GM23338 (cell line): ENCODE data around the gene KRT83. TPM values are rescaled to one million over a fixed set of nuclear protein-coding genes. Genes with fewer than 3 reads are reported as not detected.

Experiments used
- CREB1 ChIP-seq: fragments of 250-450 bp; sonication (Bioruptor Pico); IDR thresholded peaks from 2 replicates; pipeline ENCODE4 v1.5.0; 2020; ENCODE audit warnings: low read depth, mild to moderate bottlenecking, moderate library complexity
- CTCF ChIP-seq, 2 experiments: fragments of 200-600 bp in 1 of 2; sonication (generic) in 1 of 2; conservative IDR thresholded peaks; 2 replicates each; pipeline versions ENCODE4 v1.5.1 to v1.6.1; 2016 to 2017; ENCODE audit warnings: antibody characterized with exemption in 2 of 2, low read depth in 2 of 2, mild to moderate bottlenecking in 2 of 2, moderate library complexity in 1 of 2
- ETS1 ChIP-seq: IDR thresholded peaks from 2 replicates; pipeline ENCODE4 v1.6.1; 2016; ENCODE audit warnings: antibody characterized with exemption
- EZH2phosphoT487 ChIP-seq: fragments of 200-600 bp; sonication (generic); IDR thresholded peaks from one replicate; pipeline ENCODE4 v1.8.1; 2018; ENCODE audit warnings: antibody characterized with exemption; ENCODE audit not compliant: unreplicated experiment
- STAT1 ChIP-seq: IDR thresholded peaks from one replicate; pipeline ENCODE4 v1.6.1; 2016; ENCODE audit warnings: antibody characterized with exemption; ENCODE audit not compliant: unreplicated experiment
- ZNF114 ChIP-seq: fragments of 250-450 bp; sonication (Bioruptor Pico); IDR thresholded peaks from 2 replicates; pipeline ENCODE4 v1.5.0; 2020; ENCODE audit warnings: mild to moderate bottlenecking, moderate library complexity
- ZNF462 ChIP-seq: fragments of 250-450 bp; sonication (Bioruptor Pico); IDR thresholded peaks from 2 replicates; pipeline ENCODE4 v1.5.0; 2020; ENCODE audit warnings: mild to moderate bottlenecking, moderate library complexity
- polyA plus RNA-seq: library from polyadenylated mRNA; unstranded; fragments of >200 nt; fragmentation: Nextera tagmentation; extraction: Ambion mirVana; gene quantifications from 2 replicates; pipeline ENCODE4 v1.2.1, GENCODE V29; 2016
- total RNA-seq: library from RNA; depleted of rRNA; stranded (reverse); fragments of >200 nt; shearing (Covaris generic); gene quantifications from 2 replicates; pipeline ENCODE4 v1.2.3, GENCODE V29; 2014

The KRT83 gene
- total and polyA plus RNA-seq, 2 experiments from 2014 or later = not detected

- TF ChIP-seq ZNF462 (CRISPR knock-in tag) = no peak
- no peak for TF ChIP-seq ZNF114 (CRISPR knock-in tag)
- TF ChIP-seq CTCF (conservative IDR thresholded peaks at IDR 0.05; ENCODE audit: low read depth in 2 of 2) = no peak
- TF ChIP-seq EZH2phosphoT487 = no peak
- no peak for TF ChIP-seq ETS1
- no peak for TF ChIP-seq STAT1
- no peak for TF ChIP-seq CREB1
Measured at GRCh38 chr12:52363111-52363679, 42.0 kb upstream of the KRT83 start (continued).
